BE2C (cell line): Measurements from ENCODE around the gene ARG1.

Experiments
- DNase-seq: peaks from one replicate; pipeline ENCODE4 v3.0.0-alpha.2; 2020
- H3K27me3 ChIP-seq: fragments of 250-450 bp; sonication (Bioruptor Pico); 2 replicates; pipeline ENCODE4 v1.5.1; 2020; ENCODE audit warnings: mild to moderate bottlenecking
- H3K36me3 ChIP-seq: fragments of 250-450 bp; sonication (Bioruptor Pico); 2 replicates; pipeline ENCODE4 v1.5.1; 2020; ENCODE audit warnings: mild to moderate bottlenecking
- H3K4me1 ChIP-seq: fragments of 250-450 bp; sonication (Bioruptor Pico); 2 replicates; pipeline ENCODE4 v1.5.1; 2020
- H3K4me3 ChIP-seq: 2 replicates; pipeline ENCODE4 v1.5.1; 2011; ENCODE audit warnings: low read depth, low read length
- H3K9me3 ChIP-seq: fragments of 250-450 bp; sonication (Bioruptor Pico); 2 replicates; pipeline ENCODE4 v1.5.1; 2020
- TF ChIP-seq, protein P1 (sequence below): IDR thresholded peaks from 2 replicates; pipeline ENCODE4 v1.5.1; 2012; ENCODE audit warnings: mild to moderate bottlenecking, low read depth, low read length

ARG1 gene

DNA sequence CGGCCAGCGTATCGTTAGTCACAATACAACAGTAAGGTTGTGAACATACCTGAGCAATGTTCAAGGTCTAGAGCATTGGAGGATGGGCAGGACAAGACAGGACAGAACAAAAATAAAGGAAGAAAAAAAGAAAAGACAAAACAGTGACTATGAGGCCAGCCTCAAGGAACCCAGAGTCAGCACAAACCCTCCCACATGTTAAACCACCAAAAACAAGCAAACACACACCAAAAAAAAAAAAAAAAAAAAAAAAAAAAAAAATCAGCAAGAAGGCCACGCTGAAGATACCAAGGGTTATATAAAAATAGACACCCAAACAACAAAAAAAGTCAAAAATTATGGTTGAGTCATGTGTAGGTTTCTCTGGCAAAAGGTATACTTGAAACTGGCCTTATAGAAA, 42.2 kb downstream of the ARG1 start:
- Histone ChIP-seq H3K4me1 (no peaks in the 10 kb centered on the region), H3K9me3 (no peaks in the 10 kb centered on the region), H3K36me3 (peaks cover 35% of the 10 kb centered on the region), H3K4me3 (no peak overlapping the region), H3K27me3 (no peaks in the 10 kb centered on the region)
- TF ChIP-seq, protein P1, sequence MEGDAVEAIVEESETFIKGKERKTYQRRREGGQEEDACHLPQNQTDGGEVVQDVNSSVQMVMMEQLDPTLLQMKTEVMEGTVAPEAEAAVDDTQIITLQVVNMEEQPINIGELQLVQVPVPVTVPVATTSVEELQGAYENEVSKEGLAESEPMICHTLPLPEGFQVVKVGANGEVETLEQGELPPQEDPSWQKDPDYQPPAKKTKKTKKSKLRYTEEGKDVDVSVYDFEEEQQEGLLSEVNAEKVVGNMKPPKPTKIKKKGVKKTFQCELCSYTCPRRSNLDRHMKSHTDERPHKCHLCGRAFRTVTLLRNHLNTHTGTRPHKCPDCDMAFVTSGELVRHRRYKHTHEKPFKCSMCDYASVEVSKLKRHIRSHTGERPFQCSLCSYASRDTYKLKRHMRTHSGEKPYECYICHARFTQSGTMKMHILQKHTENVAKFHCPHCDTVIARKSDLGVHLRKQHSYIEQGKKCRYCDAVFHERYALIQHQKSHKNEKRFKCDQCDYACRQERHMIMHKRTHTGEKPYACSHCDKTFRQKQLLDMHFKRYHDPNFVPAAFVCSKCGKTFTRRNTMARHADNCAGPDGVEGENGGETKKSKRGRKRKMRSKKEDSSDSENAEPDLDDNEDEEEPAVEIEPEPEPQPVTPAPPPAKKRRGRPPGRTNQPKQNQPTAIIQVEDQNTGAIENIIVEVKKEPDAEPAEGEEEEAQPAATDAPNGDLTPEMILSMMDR = no peak
- no peak for DNase-seq

DNA sequence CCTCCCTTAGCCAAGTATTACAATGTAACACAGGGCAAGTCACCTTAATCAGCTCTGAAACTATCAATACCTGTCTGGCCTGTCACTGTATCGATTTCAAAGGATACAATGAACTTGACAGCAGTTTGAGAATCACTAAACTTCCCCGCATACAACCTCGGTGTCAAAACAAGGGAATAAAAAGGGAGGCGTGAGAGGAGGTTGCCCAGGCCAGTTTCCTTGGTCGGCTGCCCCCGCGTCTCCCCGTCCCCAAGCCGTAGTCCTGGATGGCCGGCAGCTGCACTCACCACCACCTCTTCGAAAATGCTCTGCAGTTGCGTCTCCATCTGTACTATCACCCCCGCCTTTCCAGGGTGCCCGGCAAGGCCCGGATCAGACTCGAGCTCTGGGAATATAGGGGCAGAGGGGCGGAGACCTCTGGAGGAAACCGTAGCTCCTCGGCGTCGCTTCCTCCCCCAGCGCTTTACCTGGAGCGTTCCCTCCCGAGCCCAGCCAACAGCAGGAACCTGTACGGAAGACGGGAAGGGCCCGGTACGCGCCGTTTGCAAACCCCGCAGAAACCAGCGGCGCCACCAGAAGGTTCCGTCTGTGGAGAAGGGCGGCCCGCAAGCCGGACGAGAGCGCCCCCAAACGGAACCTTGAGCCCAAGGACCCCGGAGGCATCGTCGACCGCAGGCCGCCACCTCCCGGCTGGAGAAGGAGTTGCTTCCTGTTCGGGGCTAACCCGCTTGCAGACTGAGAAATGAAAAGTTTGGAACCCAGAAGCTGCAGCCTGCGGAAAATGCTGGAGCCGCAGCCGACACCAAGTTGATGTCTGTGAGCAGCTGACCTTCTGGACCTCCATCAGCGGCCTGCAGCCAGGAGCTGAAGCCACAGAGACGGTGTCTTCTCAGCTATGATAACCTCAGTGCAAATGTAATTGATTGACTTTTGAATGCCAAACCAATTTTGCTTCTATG, 55.0 kb downstream of the ARG1 start, which contains the start of gene MED23:
Gene MED23 (minus strand): TSS at position 519 of the 959 bp plus-strand sequence. CDS start 193 bp downstream, at position 326.
- Histone ChIP-seq H3K9me3 (no peaks in the 10 kb centered on the region), H3K36me3 (no peaks in the 10 kb centered on the region; the same call in 1 of the 2 replicates), H3K4me1 (no peaks in the 10 kb centered on the region), H3K27me3 (no peaks in the 10 kb centered on the region), H3K4me3 (peak within 1 kb of the TSS; percentile 85)
- peak; percentile 93 for DNase-seq
- TF ChIP-seq, protein P1 = peak; percentile 98

DNA sequence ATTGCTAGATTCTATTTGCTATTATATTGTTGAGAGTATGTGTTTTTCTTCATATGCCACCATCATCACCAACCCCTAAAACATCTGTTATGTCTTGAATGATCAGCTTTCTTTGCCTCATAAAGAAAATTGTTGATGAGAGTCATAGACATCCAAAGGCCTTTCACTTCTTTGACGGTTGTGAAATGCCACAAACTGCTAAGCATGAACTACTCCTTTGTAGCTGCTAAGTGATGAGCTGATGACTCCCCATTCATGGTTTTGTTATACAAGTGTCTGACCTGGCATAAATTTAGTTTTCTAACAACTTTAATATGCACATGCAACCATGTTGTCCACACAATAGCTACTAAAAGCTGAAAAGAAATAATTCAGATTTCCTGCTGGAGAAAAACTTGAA, 55.7 kb downstream of the ARG1 start:
- Histone ChIP-seq H3K4me3 (peak overlapping the region; percentile 85), H3K4me1 (no peaks in the 10 kb centered on the region), H3K27me3 (no peaks in the 10 kb centered on the region), H3K9me3 (no peaks in the 10 kb centered on the region), H3K36me3 (no peaks in the 10 kb centered on the region)
- TF ChIP-seq, protein P1 = no peak
- DNase-seq = no peak

DNA sequence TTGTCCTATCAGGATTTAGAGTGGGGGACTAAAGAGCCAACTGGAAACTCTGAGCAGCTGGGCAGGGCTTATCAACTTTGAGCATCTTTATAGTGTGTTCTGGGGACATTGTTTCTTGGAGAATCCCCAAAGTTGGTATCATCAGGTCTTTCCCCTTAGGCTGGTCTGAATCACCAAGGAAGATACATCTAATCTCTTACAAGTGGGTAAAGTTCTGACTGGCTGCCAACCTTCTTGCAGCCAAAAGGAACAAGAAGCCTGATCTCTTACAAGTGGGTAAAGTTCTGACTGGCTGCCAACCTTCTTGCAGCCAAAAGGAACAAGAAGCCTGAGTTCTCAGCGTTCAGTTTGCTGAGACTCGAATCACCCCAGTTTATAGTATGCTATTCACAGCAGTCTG, 56.6 kb downstream of the ARG1 start:
- no peak for DNase-seq
- no peaks in the 10 kb centered on the region for H3K27me3 ChIP-seq
- H3K36me3 ChIP-seq = no peaks in the 10 kb centered on the region
- no peak overlapping the region for H3K4me3 ChIP-seq
- no peaks in the 10 kb centered on the region for H3K4me1 ChIP-seq
- TF ChIP-seq, protein P1 = no peak
- no peaks in the 10 kb centered on the region for H3K9me3 ChIP-seq

DNA sequence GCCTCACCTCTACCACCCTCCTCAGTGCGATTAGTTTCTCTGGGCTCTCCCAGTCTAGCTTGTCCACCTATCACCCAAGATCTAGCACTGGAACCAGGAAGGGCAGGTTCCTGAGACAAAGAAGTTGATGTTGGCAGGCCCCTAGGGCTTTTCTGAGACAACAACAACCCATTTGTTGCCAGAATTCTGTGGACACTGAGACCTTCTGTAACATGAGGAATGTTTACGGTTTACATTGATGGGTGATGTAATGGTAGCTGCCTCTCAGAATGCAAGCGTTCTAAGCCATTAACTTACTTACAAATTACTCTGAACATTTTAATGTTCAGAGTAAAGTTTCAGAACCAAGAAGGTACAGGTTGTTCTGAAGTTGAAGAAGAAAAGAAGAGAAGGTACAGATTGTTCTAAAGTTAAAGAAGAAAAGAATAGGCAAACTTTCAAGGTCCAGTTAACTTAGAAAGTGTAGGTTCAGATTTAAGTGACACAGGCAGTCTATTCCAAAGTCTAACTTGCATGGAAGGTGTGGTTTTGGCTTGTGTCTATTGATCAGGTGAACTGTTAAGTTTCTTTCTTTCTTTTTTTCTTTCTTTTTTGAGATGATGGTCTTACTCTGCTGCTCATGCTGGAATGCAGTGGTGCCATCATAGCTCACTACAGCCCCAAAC, 58.7 kb downstream of the ARG1 start:
- TF ChIP-seq, protein P1 = no peak
- H3K36me3 ChIP-seq = no peaks in the 10 kb centered on the region
- DNase-seq = no peak

More for the DNA sequence above, 58.7 kb downstream of the ARG1 start:
- Histone ChIP-seq H3K4me3 (no peak overlapping the region), H3K9me3 (no peaks in the 10 kb centered on the region), H3K4me1 (no peaks in the 10 kb centered on the region), H3K27me3 (no peaks in the 10 kb centered on the region)
